Cardiac atrium fibroblast (primary cell): ENCODE data around the gene POTEJ. TPM values are rescaled to one million over a fixed set of nuclear protein-coding genes. Genes with fewer than 3 reads are reported as not detected.

Experiments
- total RNA-seq: library from RNA; depleted of rRNA; stranded (reverse); fragments of >200 nt; gene quantifications from 2 replicates; pipeline ENCODE4 v1.2.3, GENCODE V29; 2015

POTEJ gene
- total RNA-seq = not detected in 2 replicates

DNA sequence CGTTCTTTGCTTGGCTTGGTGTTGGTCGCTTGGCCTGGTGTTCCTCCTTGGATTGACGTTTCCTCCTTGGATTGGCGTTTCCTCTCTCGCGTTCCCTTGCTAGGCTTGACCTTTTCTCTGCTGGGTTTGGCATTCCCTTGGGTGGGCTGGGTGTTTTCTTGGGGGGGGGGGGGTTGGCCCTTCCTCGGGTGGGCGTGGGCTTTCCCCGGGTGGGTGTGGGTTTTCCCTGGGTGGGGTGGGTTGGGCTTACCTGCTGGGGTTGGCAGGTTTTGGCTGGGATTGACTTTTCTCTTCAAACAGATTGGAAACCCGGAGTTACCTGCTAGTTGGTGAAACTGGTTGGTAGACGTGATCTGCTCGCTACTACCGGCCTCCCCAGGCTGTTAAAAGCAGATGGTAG lies at the start of gene POTEJ:
POTEJ (plus strand) TSS at position 301 of the 400 bp plus-strand sequence; CDS start at position 394, 93 bp downstream.

DNA sequence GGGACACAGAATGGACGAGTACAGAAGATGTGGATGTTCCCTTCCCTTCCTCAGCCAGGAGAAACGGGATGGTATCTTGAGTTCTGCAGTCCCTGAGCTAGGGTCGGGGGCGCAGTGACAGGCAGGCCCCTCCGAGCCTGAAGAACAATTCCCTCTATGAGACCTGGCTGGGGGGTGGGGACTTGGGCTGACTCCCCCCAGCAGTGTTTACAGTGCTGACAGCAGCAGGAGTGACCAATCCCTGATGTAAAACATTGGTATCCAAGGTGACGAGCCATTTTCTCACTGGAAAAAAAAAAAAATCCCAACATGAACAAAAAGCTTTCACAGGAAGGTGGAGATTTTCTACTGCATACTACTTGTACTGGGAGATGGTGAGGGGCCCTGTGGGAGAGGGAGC lies 11.8 kb upstream of the POTEJ start, which contains the start of gene CFC1:
CFC1 (minus strand) TSS at position 183 of the 400 bp plus-strand sequence. CDS start 288 bp downstream, outside the sequence.

Other genes starting within 250 kb of the POTEJ start
- not detected in 2 replicates for gene POTEI, start 102.1 kb upstream of the POTEJ start, total RNA-seq
- not detected in 2 replicates for gene CFC1B, start 90.2 kb upstream of the POTEJ start, total RNA-seq
- not detected in 2 replicates for gene CFC1, start 11.9 kb upstream of the POTEJ start, total RNA-seq
- not detected in 2 replicates for gene GPR148, start 117.6 kb downstream of the POTEJ start, total RNA-seq
- gene AMER3, start 144.1 kb downstream of the POTEJ start, total RNA-seq = not detected in 2 replicates
- 2.1 and 4.9 TPM in 2 replicates for gene ARHGEF4, start 225.5 kb downstream of the POTEJ start, total RNA-seq